H1 (cell line): ENCODE measurements around the gene IRF5. TPM values are rescaled to one million over a fixed set of nuclear protein-coding genes. Genes with fewer than 3 reads are reported as not detected.

Experiments used
- CBX8 ChIP-seq: fragments of 300-800, 300-1000 bp; sonication (generic); IDR thresholded peaks from 2 replicates; pipeline ENCODE4 v1.7.1; 2016; ENCODE audit warnings: low read depth, low read length, borderline replicate concordance
- JUN ChIP-seq: IDR thresholded peaks from 2 replicates; pipeline ENCODE4 v1.6.1; 2011; ENCODE audit warnings: low read depth, mild to moderate bottlenecking, improper control_type of control experiment, low read length
- POLR2A ChIP-seq, 2 experiments: IDR thresholded peaks; 1 replicate in 1 of 2; 2 replicates in 1 of 2; pipeline ENCODE4 v1.6.1; 2011; ENCODE audit warnings: low read depth in 2 of 2, low read length in 2 of 2, mild to moderate bottlenecking in 2 of 2; ENCODE audit errors: control extremely low read depth in 1 of 2
- RFX5 ChIP-seq: IDR thresholded peaks from 2 replicates; pipeline ENCODE4 v1.6.1; 2011; ENCODE audit warnings: low read depth, low read length, improper control_type of control experiment, borderline replicate concordance
- SAP30 ChIP-seq: fragments of 300-600 bp; sonication (generic); IDR thresholded peaks from 2 replicates; pipeline ENCODE4 v1.7.1; 2012; ENCODE audit warnings: low read length, moderate library complexity, mild to moderate bottlenecking, inconsistent platforms; ENCODE audit not compliant: insufficient read depth, insufficient replicate concordance
- polyA plus RNA-seq, 7 experiments: library from polyadenylated mRNA; depleted of rRNA in 3 of 7; stranded (reverse) in 5 of 7; unstranded in 2 of 7; fragments of >200 nt in 5 of 7; fragments of 200-250 nt in 2 of 7; gene quantifications; 1 replicate in 5 of 7; 2 replicates in 1 of 7; 4 replicates in 1 of 7; pipeline versions ENCODE4 v1.2.1 to v1.2.3, GENCODE V29; 2011 to 2013; ENCODE audit warnings: missing spikeins in 2 of 7, mixed read lengths in 2 of 7
- total RNA-seq: library from RNA; stranded (reverse); fragmentation: NEBNext Ultra II Directional; extraction: Animal tissue kit (Norgen Biotek cat#: 25700); gene quantifications from 2 replicates; pipeline ENCODE4 v1.2.1, GENCODE V29; 2021
- TF ChIP-seq, protein P1 (sequence below): IDR thresholded peaks from 2 replicates; pipeline ENCODE4 v1.6.1; 2012; ENCODE audit warnings: inconsistent platforms

IRF5 gene
- total and polyA plus RNA-seq, 2 of the 8 experiments (the other 6 are each of a cell fraction or from before 2014, with no cell fraction given), result 0.28 to 1.1 TPM

DNA sequence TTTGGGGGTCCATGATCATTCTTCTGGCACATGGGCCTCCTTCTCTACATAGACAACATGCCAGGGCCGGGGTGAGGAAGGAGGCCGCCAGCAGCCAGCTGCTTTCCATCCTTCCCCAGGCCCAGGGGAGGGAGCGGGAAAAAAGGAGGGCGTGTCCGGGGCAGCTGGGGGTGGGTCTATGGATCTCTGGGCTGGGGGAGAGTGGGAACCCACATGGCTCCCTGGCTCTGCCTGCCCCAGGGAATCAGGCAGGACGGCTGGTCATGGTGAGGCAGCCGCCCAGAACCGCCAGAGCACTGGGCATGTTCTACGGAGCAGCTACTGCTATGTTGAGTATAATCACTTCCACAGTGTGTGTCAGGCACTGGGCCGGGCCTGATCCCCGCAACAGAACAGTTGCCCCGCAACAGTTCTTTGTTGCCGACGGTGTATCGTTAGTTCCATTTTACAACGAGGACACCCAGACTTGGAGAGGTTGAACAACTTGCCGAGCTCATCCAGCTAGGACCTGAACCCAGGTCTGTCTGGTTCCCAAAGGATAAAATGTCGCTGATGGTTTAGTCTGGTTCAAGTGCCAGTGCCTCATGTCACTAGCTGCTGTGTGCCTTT lies 6.4 kb upstream of the IRF5 start (continued):
- TF ChIP-seq RFX5 (no peak), SAP30 (no peak), POLR2A (IDR thresholded peaks at IDR 0.05; ENCODE audit: control extremely low read depth in 1 of 2, low read depth in 2 of 2, low read length in 2 of 2) (no peak), JUN (no peak), CBX8 (no peak)
- TF ChIP-seq, protein P1, sequence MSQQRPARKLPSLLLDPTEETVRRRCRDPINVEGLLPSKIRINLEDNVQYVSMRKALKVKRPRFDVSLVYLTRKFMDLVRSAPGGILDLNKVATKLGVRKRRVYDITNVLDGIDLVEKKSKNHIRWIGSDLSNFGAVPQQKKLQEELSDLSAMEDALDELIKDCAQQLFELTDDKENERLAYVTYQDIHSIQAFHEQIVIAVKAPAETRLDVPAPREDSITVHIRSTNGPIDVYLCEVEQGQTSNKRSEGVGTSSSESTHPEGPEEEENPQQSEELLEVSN, result no peak
